ENCODE data around the gene PIK3R5. TPM values are rescaled to one million over a fixed set of nuclear protein-coding genes. Genes with fewer than 3 reads are reported as not detected.

Gene PIK3R5
- total and polyA plus RNA-seq, 2 donors (not counting 3 experiments of a cell fraction or from before 2014, with no cell fraction given), result not detected

- intact Hi-C loops (cut with micrococcal nuclease), result no loop called here
- Histone ChIP-seq H3K4me2 (ENCODE audit: insufficient read depth, low read length) (no peak overlapping the region), H3K27me3 (ENCODE audit: control insufficient read depth in 2 of 2, insufficient read depth in 2 of 2, low read length in 2 of 2) (peaks cover 0 to 8% of the 10 kb centered on the region in 2 experiments), H3K79me2 (ENCODE audit: control insufficient read depth, insufficient read depth, low read length) (no peaks in the 10 kb centered on the region), H3K9me1 (replicated peaks; ENCODE audit: control insufficient read depth, extremely low read depth, insufficient read depth, low read length) (no peaks in the 10 kb centered on the region), H2AFZ (ENCODE audit: low read depth, low read length) (no peak overlapping the region), H3K4me3 (replicated peaks in 1 of 3; ENCODE audit: insufficient read depth in 1 of 3, low read depth in 1 of 3, low read length in 3 of 3) (no peak overlapping the region), H3K4me1 (ENCODE audit: control insufficient read depth, extremely low read depth, insufficient read depth, low read length) (no peaks in the 10 kb centered on the region), H4K20me1 (replicated peaks; ENCODE audit: control insufficient read depth, extremely low read depth, insufficient read depth, low read length) (no peaks in the 10 kb centered on the region), H3K36me3 (ENCODE audit: control insufficient read depth in 2 of 2, extremely low read depth in 1 of 2, insufficient read depth in 2 of 2, low read length in 2 of 2) (no peaks in the 10 kb centered on the region), H3K9ac (replicated peaks; ENCODE audit: extremely low read depth, insufficient read depth, low read length) (no peak overlapping the region), H3K27ac (ENCODE audit: insufficient read depth, low read depth, low read length) (no peak overlapping the region), H3K9me3 (replicated peaks; ENCODE audit: control insufficient read depth, insufficient read depth, low read length) (no peaks in the 10 kb centered on the region)
- ChIA-PET POLR2A (no interaction called here), CTCF (no interaction called here)
- dilution Hi-C loops (cut with MboI; ENCODE audit: extremely low pct_ligation_motif_present, low sequenced_read_pairs), result no loop called here
- TF ChIP-seq, protein P1, sequence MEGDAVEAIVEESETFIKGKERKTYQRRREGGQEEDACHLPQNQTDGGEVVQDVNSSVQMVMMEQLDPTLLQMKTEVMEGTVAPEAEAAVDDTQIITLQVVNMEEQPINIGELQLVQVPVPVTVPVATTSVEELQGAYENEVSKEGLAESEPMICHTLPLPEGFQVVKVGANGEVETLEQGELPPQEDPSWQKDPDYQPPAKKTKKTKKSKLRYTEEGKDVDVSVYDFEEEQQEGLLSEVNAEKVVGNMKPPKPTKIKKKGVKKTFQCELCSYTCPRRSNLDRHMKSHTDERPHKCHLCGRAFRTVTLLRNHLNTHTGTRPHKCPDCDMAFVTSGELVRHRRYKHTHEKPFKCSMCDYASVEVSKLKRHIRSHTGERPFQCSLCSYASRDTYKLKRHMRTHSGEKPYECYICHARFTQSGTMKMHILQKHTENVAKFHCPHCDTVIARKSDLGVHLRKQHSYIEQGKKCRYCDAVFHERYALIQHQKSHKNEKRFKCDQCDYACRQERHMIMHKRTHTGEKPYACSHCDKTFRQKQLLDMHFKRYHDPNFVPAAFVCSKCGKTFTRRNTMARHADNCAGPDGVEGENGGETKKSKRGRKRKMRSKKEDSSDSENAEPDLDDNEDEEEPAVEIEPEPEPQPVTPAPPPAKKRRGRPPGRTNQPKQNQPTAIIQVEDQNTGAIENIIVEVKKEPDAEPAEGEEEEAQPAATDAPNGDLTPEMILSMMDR (IDR thresholded peaks at IDR 0.05; ENCODE audit: extremely low read depth in 1 of 2, insufficient read depth in 1 of 2, low read depth in 1 of 2, low read length in 2 of 2), result no peak
- TF ChIP-seq FOS (IDR thresholded peaks at IDR 0.05; ENCODE audit: borderline replicate concordance, insufficient read depth, low read length) (no peak), MAX (IDR thresholded peaks at IDR 0.05; ENCODE audit: insufficient read depth, insufficient read length) (no peak), POLR2AphosphoS5 (IDR thresholded peaks at IDR 0.05; ENCODE audit: insufficient read depth, low read depth, low read length) (no peak), MYC (IDR thresholded peaks at IDR 0.05; ENCODE audit: low read depth, low read length) (no peak), POLR2A (IDR thresholded peaks at IDR 0.05; ENCODE audit: low read depth, low read length) (no peak), GATA2 (IDR thresholded peaks at IDR 0.05; ENCODE audit: insufficient read depth, insufficient read length, low read depth, low read length) (no peak), EZH2 (IDR thresholded peaks at IDR 0.05; ENCODE audit: borderline replicate concordance, low read depth, low read length, severe bottlenecking) (no peak), JUN (IDR thresholded peaks at IDR 0.05; ENCODE audit: borderline replicate concordance, insufficient read depth, insufficient read length, low read depth) (no peak)
- BruUV-seq (replicated peaks), result no TSS peak
- FAIRE-seq, result no peak
- no peak for DNase-seq (ENCODE audit: low read depth, low spot score)
These were observed 5.0 kb downstream of the PIK3R5 start for GRCh38 chr17:8960325-8961140.

Measured in endothelial cell of umbilical vein (primary cell).